NK-92 treated with Interleukin-12 subunit alpha and Interleukin-12 subunit beta, amount 100 ng/mL, for 24 hours (cell line): ENCODE measurements around the gene NUDT14.

ENCODE experiments used
- DNase-seq: peaks from one replicate; lab custom pipeline; 2025; lab: John Stamatoyannopoulos, UW

The NUDT14 gene

DNA sequence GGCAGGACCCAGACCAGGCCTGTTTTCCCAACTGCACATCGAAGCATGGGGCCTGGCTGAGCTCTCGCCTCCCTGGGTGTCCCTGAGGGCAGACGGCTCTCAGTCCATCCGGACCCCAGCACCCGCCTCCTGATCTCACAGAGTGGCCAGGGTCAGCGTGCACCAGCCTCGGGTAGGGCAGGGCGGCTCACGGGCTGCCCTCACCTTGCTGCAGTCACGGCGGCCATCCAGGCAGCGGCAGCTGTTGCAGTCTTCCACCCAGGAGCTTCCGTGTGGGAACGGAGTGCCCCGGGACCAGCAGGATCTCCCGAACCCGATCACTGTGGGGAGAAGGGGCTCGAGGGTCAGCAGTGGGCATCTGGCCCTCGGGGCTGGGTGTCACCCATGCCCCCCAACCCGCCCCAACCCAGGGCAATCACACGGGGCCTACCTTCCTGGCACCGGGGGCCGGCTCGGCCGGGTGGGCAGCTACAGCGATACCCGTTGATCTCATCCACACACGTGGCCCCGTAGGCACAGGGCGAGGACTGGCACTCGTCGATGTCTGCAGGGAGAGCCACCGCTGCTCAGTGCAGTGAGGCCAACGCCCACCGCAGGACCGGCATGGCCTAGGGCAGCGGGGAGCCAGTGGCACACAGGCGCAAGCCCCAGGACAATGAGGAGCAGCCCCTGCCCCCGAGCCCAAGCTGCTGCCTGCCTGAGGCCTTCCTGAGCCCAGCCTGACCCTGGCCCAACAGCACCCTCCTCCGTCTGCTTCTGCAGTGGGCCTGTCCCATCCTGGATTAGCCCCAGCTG, 34.7 kb downstream of the NUDT14 start:
- no peak for DNase-seq

DNA sequence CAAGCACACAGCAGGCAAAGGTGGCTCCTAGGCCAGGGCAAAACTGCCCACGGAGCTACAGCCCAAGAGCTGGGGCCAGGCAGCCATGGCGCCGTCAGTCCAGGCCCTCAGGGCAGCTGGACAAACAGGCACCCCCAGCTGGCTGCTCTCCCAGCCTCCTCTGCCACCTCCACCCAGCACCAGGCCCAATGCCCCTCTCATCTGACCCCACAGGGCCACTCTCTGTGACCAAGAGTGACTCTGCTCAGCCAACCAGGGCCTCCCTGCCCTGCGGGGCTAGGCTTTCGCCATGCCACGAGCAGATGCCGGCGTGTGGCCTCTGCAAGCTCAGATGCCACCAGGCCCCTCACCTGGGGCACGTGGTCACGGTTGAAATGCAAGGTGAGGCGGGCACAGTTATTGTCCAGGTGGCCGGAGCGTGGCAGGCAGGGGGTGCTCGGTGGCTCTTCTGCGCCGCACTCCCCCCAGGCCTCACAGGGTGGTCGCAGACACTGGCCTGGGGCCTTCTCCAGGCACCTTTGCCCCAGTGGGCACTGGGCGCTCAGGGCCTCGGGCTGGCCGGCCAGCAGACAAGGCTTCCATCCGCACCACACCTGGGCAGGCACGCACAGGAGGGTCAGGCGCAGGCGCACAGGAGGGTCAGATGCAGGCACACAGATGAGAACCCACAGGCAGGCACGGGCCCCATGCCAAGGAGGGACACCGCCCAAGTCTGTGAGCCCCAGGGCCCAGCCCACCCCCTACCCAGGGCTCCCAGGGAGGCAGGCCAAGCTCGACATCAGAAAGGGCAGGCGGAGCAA, 35.5 kb downstream of the NUDT14 start:
- no peak for DNase-seq

DNA sequence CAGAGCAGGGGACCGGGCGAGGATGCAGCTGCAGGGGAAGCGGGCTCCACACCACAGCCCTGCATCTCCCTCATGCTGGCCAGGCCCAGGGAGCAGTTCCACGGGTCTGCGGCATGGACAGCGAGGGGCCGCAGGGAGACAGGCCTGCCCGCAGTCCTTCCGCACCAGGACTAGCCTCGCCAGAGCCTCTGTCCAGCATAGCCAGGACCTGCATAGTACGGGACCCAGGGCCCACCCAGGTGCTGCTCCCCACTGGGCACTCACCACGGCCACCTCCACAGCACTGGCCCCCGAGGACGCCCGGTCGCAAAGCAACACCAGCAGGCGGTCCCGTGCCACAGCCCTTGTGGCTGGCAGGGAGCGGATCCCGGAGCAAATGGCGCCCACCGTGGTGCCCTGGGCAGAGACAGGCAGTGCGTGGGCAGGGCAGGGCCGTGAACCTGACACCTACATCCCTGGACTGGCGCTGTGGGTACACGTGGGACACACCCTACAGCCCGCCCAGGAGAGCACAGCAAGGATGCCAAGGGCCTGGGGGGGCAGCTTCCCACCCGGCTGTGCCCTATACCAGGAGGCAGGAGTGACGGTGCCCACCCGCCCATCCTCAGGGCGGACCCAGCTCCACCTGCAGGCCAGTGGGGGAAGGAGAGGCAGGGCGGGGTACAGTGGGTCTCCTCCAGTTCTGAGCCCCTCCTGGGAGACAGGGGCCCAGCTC, 36.3 kb downstream of the NUDT14 start:
- DNase-seq, result no peak

DNA sequence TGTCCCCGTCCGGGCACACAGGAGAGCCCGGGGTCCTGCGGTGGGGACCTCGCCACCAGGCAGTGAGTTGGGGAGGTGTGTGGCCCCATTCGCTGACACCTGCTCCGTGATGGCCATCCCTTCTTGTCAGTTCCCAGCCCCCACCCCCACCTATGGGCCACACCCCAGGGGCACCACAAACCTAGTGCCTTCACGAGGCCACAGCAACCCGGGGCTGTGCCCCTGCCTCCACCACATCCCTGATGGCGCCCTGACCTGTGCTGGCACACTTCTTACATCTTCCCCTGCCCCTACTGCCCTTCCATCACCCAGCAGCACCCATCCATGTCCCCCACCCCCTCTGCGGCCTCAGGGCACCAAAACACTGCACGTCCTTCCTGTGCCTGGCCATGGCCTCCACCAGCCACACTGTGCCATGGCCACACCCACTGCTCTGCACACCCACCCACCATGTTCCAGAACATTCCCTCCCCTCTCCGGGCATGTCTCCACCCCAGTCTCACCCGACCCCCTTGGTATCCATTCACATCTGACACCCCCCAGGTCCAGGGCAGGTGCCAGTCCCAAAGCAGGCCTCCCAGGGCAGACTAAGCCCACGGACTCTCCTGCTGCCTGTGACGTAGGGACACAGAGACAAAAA, 37.0 kb downstream of the NUDT14 start:
- no peak for DNase-seq

DNA sequence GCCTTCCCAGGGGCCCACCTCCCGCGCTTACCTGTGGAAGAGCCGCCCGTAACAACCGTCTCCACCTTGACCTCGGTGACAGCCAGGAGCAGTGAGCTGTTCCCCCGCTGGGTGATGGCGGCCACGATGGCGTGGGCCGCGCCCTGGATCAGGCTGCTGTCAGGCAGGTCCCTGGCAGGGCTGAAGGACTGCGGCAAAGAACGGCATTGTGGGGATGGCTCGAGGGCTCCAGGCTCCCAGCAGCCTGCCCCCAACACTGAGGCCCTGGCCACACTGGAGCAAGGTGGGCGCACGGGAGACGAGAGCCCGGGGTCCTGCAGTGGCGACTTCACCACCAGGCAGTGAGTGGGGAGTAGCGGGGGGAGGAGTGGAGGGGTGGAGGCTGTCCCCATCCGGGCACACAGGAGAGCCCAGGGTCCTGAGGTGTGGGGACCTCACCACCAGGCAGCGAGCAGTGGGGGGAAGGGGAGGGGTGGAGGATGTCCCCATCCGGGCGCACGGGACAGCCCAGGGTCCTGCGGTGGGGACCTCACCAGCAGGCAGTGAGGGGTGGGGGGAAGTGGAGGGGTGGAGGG, 37.6 kb downstream of the NUDT14 start:
- DNase-seq, result no peak

DNA sequence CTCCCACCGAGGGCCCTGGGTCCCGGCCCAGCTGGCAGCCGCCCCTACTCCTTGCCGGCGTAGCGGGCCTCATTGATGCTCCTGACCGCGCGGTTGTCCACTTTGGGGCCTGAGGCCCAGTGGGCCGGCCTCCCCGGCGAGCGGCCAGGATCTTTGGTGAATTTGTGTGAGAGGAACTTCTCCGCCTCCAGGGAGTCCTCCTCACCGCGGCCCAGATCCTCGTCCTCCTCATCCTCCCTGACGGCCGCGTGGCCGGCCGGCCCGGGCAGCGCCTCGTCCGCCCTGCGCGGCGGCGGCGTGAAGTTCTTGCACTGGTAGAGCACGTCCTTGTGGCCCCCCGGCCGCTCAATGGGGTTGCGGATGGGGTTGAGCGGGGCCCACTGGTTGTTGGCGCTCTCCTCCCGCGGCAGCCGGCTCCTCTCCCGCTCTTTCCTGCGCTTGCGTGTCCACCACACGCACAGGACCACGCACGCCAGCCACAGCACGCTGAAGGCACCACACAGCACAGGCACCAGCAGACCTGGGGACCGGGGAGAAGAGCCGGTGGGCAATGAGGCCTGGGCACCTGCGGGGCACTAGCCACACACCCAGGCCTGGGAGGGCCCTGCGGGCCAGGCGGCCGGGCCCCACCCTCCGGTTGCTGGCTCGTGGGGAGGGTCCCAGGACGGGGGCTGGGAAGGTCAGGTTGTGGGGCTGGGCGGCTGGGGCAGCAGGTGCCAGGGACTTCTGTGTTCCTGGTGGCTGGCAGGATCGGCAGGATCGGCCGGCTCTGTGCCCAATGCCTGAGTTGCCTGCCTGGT, 38.3 kb downstream of the NUDT14 start:
- no peak for DNase-seq

DNA sequence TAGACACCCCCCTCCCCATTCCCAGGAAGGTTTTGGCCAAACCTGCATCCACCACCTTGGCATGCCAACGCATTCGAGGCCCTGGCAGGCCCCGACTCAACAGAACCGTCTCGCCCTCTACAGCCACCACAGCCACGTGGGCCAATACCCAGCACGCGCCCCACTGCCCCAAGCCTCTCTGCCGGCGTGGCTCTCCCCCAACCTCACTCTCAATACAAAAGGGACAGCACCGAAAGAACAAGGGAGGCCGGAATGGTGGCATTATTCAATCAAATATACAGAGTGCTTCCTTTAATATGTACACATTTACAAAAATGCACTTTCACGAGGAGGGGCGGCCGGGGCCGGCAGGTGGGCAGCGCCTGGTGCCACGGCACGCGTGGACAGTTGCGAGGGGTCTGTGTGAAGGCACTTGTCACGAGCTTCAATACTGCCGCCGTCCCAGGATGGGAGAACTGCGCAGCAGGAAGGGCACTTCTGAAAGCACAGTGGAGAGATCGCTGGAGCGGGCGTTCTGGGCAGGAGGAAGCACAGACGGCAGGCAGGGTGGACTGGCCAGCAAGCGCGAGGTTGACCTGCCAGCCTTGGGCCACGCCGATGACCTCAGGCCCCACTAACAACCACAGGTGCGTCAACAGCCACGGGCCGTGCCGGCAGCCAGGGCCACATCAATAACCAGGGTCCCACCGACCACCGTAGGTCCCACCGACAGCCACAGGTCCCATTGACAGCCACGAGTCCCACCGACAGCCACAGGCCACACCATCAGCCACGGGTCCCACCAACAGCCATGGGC, 39.4 kb downstream of the NUDT14 start:
- DNase-seq, result no peak

DNA sequence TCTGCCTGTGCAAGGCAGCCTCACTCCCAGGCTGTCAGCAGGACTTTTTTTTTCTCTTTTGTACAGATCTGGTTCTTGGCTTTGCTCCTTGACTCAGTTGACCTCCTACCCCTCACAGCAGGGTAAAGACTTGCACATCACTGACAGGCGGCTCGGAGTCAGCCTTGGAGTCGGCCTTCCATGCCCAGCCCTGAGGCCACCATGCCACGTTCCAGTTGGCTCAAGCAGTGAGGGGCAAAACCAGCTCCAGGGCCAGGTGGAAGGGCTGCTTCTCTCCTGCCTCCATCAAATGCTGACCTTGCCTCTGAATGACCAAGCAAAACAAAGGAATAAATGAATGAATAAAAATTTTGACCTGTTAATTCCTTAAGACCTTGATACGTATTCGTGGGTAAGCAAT, 40.1 kb downstream of the NUDT14 start:
- no peak for DNase-seq

DNA sequence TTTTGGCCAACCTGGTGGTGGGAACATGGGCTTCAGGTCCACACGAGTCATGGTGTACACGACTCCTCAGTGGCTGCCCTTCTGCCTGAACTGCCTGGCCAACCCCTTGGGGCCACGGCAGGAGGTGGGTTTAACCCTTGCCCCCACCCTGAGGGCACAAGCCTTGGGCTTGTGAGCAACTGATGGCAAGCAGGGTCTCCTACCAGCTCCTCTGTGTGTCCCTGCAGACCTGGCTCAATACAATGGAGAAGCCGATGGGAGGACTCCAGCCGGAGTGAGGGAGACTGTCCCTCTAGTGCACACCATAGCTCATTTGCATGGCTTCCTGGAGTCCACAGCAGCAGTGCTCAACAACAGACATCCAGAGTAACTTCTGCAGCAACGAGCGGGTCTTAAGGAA, 40.5 kb downstream of the NUDT14 start:
- no peak for DNase-seq

DNA sequence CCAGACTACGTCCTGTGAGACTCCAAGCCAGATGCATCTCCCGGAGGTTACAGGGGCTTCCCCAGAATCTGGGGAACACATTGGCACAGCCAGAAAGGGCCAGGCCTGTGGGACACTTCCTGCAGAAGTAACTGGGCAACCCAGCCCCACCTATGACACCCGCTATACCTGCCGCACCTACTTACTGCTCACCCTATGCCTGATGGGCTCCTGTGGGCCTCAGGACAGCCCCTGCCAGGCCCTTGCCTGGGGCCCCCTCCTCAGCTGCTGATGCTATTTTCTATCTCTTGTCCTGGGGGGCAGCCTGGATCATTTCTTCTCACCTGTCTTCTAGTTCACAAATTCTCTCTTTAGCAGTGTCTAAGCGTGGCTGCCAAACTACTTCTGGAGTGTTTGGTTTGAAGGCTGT, 41.3 kb downstream of the NUDT14 start:
- no peak for DNase-seq

DNA sequence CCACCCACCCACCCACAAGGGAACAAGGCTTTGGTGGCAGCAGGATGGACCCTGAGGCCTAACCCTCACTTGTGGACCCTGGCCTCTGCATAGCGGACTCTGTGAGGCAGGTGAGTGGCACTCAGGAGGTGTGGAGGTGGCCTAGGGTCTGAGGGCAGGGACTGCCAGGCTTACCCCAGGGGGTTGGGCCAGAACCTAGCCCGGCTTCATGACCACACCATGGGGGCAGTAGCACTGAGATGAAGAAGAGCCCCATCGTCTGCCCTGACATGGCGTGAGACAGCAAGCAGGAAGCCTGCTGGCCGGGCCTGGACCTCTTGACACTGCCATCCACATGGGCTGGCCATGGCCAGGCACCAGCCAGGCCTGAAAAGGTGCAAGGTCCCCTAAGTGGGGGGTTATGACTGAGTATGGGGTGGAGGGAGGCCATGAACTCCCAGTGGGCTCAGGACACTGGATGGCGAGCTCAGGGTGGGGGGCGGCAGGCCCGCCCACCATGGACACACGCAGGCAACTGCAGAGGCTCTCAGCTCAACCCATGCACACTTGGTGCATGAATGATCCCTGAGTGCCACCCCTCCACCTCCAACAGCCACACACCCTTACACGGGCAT, 41.8 kb downstream of the NUDT14 start:
- no peak for DNase-seq

DNA sequence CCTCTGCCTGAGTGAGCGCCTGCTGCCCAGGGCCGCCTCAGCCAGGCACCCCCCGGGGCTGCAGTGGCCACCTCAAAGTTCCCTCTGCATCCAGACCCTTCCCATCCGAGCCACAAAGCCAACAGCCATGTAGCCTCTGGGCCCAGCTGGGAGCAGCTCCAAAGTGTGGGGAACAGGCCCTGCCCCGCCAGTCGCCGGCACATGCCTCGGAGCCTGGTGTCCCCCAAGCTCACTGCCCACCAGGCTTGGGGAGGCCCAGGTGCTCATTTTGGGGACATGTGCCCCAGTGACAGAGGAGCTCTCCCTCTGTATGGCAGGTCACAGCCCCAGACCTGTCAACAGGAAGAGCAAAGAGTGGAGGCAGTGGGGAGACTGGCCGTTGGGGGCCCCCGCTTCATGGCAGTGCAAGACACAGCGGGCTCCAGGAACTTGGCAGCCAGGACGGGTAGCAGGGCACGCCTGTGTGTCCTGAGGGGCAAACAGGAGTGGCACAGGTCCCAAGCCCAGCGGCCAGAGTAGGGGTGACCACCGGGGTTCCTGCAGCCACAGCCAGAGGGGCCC, 42.5 kb downstream of the NUDT14 start:
- no peak for DNase-seq

DNA sequence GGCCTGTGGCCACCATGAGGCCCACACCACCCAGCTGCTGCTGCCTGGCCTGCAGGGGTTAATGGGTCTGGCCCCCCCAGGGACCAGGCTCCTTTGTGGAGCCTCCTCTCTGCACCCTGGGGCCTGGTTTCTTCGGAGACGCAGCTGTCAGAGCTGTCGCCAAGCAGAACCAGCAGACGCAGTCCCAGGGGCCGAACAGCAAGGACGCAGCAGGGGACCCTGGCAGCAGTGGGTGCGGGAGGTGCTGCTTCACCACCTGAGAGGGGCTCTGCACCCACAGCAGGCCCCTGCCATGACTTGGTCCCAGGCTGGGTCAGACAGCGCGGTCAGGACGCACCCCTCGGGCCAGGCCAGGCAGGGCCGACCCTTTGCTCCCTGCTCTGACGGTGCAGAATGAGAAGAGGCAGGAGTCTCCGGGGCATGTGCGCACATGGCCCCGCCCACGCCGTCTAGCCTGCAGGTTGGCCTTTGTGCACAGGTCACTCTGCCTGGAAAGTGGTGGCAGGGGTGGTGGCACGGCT, 43.0 kb downstream of the NUDT14 start:
- DNase-seq, result no peak

DNA sequence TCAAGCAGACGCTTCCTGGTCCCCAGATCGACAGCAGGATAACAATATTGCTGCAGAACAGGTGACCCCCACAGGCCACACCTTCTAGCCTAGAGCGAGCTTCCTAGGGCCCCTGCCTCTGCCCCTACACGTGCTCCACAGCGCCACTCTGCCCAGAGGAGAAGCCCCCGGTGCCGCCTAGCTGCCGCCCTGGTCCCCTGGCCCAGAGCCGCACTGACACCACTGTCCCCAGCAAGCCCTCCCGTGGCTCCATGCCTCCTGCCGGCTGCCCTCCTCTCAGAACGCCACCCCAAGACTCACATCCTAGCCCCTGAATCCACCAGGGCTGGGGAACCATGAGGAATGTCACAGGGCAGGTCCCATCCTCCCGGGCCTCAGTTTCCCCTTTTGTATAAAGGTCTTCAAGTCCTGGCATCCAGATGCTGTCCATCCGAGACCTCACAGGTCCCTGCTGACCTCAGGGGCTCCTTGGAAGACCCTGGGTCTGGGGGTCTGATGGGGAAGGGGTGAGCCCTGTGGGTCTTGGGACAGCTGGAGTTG, 43.6 kb downstream of the NUDT14 start:
- no peak for DNase-seq

DNA sequence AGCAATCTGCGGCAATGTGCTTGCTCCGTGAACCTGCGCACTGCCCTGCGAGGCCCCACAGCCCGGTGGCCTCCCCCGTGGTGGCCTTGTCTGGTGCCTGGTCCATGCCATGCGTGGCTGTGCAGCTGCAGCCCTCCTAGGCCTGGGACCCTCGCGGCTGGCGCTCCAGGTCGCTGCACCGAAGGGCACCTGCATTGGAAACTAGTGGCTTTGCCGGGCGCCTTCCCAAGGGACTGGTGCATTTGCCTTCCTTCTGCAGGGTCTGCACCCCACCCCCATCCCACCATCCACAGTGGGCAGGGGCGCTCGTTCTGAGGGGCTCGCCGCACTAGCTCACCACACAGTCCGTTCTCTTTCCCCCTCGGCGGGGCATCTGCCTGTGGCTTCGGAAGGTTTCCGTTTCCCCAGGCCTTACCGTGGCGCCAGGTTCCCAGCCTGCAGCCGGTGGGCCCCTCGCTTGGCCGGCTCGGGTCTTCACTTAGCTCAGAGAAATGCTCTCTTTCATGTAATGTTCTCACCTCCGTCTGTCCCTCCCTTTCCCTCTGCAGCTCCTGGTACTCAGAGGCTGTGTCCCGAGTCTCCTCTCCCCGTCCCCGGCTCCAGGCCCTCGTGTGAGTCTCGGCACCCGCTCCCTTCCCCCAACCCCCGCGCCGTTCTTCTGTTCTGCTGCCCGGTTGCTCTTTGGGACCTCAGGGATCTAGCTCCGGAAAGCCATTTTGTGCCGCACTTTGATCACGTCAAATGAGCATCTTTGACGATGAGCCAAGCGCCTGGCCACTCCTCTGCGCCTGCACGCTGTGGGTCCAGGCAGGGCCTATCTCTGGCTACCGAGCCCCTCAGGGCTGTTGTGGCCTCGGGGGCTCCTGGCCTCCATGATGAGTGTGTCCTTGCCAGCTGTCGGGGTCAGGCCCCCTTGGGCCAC, 44.5 kb downstream of the NUDT14 start:
- no peak for DNase-seq

DNA sequence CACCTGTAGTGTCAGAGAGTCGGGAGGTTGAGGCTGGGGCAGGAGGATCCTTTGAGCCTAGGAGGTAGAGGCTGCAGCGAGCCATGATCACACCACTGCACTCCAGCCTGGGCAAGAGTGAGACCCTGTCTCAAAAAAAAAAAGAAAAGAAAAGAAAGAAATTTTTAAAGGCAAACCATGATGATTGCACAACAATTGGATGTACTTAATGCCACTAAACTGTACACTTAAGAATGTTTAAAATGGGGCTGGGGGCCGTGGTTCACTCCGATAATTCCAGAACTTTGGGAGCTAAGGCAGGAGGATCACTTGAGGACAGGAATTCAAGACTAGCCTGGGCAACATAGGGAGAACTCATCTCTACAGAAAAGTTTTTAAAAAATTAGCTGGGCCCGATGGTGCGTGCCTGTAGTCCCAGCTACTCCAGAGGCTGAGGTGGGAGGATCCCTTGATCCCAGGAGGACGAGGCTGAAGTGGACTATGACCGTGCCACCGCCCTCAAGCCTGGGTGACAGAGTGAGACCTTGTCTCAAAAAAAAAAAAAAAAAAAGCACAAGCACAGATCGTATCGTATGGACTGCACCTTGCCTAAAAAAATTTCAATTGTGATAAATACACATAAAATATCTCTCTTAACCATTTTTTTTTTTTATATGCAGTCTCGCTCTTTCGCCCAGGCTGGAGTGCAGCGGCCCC, 45.3 kb downstream of the NUDT14 start:
- DNase-seq, result no peak

DNA sequence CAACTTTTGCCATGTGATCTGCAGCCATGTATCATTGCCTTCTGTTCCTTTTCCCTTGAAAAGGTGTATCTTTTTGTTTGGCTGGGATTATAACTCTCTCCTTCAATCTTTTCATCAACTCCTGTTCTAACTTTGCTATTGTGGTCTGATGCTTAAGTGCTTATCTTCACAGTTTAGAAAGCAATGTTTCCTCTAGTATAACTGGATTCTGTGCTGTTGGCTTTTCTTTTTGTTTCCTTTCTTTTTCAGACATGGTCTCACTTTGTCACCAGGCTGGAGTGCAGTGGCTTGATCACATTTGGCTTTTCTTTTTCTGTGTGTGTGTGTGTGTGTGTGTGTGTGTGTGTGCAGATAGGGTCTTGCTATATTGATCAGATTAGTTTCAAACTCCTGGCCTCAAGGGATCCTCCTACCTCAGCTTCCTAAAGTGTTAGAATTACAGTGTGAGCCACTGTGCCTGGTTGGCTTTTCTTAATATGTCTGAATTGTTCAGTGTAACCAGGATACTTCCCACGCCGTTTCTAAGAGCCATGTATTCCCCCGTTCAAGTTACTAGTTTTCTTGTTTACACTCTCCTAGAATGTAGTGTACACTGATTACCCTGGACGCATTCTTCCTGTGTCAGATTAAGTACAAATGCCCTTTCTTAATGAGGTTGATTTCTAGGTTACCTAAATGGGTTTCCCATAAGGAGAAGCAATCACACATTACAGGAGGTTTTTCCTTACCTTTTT, 48.0 kb downstream of the NUDT14 start:
- DNase-seq, result no peak
